ENCODE data around the gene AAR2.

AAR2 gene

GRCh38 chr20:36297656-36298055 lies 61.4 kb downstream of the AAR2 start:
- H3K4me1 ChIP-seq (ENCODE audit: low read depth, poor library complexity, severe bottlenecking) = no peaks in the 10 kb centered on the region
- H3K27me3 ChIP-seq (ENCODE audit: insufficient read depth, low read depth) = peaks cover 3% of the 10 kb centered on the region; the same call in 1 of the 2 replicates
- no peak overlapping the region for H2AFZ ChIP-seq (ENCODE audit: low read depth)
- no peaks in the 10 kb centered on the region for H4K20me1 ChIP-seq (ENCODE audit: insufficient read depth)
- no peak overlapping the region for H3K27ac ChIP-seq
- H3K4me2 ChIP-seq = no peak overlapping the region
- H3K36me3 ChIP-seq (ENCODE audit: insufficient read depth) = no peaks in the 10 kb centered on the region
- no peak overlapping the region for H3K4me3 ChIP-seq (IDR thresholded peaks at IDR 0.05; ENCODE audit: insufficient read depth, low read depth, low read length)
- H3K9ac ChIP-seq = no peak overlapping the region
- no peak for TF ChIP-seq CTCF (conservative IDR thresholded peaks at IDR 0.05; ENCODE audit: low read depth, low read length)
- H3K79me2 ChIP-seq (ENCODE audit: insufficient read depth, low read depth) = no peaks in the 10 kb centered on the region

GRCh38 chr20:36298061-36298460 lies 61.8 kb downstream of the AAR2 start:
- Histone ChIP-seq H3K4me1 (ENCODE audit: low read depth, poor library complexity, severe bottlenecking) (no peaks in the 10 kb centered on the region), H3K9ac (no peak overlapping the region), H3K79me2 (ENCODE audit: insufficient read depth, low read depth) (no peaks in the 10 kb centered on the region), H2AFZ (ENCODE audit: low read depth) (no peak overlapping the region), H3K4me2 (no peak overlapping the region), H3K27ac (no peak overlapping the region), H3K4me3 (IDR thresholded peaks at IDR 0.05; ENCODE audit: insufficient read depth, low read depth, low read length) (no peak overlapping the region), H4K20me1 (ENCODE audit: insufficient read depth) (no peaks in the 10 kb centered on the region), H3K36me3 (ENCODE audit: insufficient read depth) (no peaks in the 10 kb centered on the region), H3K27me3 (ENCODE audit: insufficient read depth, low read depth) (peaks cover 3% of the 10 kb centered on the region; the same call in 1 of the 2 replicates)
- TF ChIP-seq CTCF (conservative IDR thresholded peaks at IDR 0.05; ENCODE audit: low read depth, low read length) = no peak

GRCh38 chr20:36298795-36299339 lies 62.6 kb downstream of the AAR2 start:
- no peaks in the 10 kb centered on the region for H4K20me1 ChIP-seq (ENCODE audit: insufficient read depth)
- H3K27me3 ChIP-seq (ENCODE audit: insufficient read depth, low read depth) = peaks cover 3% of the 10 kb centered on the region; the same call in 1 of the 2 replicates
- TF ChIP-seq CTCF (conservative IDR thresholded peaks at IDR 0.05; ENCODE audit: low read depth, low read length) = no peak
- H3K36me3 ChIP-seq (ENCODE audit: insufficient read depth) = no peaks in the 10 kb centered on the region
- H3K4me2 ChIP-seq = no peak overlapping the region
- H3K4me1 ChIP-seq (ENCODE audit: low read depth, poor library complexity, severe bottlenecking) = no peaks in the 10 kb centered on the region
- no peak overlapping the region for H3K4me3 ChIP-seq (IDR thresholded peaks at IDR 0.05; ENCODE audit: insufficient read depth, low read depth, low read length)
- no peak overlapping the region for H2AFZ ChIP-seq (ENCODE audit: low read depth)
- H3K9ac ChIP-seq = no peak overlapping the region
- no peaks in the 10 kb centered on the region for H3K79me2 ChIP-seq (ENCODE audit: insufficient read depth, low read depth)
- no peak overlapping the region for H3K27ac ChIP-seq

GRCh38 chr20:36299459-36299858 lies 63.2 kb downstream of the AAR2 start:
- Histone ChIP-seq H3K36me3 (ENCODE audit: insufficient read depth) (no peaks in the 10 kb centered on the region), H3K4me3 (IDR thresholded peaks at IDR 0.05; ENCODE audit: insufficient read depth, low read depth, low read length) (no peak overlapping the region), H3K9ac (no peak overlapping the region), H3K79me2 (ENCODE audit: insufficient read depth, low read depth) (no peaks in the 10 kb centered on the region), H4K20me1 (ENCODE audit: insufficient read depth) (no peaks in the 10 kb centered on the region), H3K4me2 (no peak overlapping the region), H3K27ac (no peak overlapping the region), H3K27me3 (ENCODE audit: insufficient read depth, low read depth) (peaks cover 9% of the 10 kb centered on the region; the same call in 1 of the 2 replicates), H3K4me1 (ENCODE audit: low read depth, poor library complexity, severe bottlenecking) (no peaks in the 10 kb centered on the region), H2AFZ (ENCODE audit: low read depth) (no peak overlapping the region)
- no peak for TF ChIP-seq CTCF (conservative IDR thresholded peaks at IDR 0.05; ENCODE audit: low read depth, low read length)

All from KMS-11 (cell line).